Globus pallidus (tissue), 1 donor: ENCODE results near the gene OXNAD1.

Experiments used
- DNase-seq: peaks from one replicate; pipeline ENCODE4 v3.0.0-alpha.2; 2015; ENCODE audit warnings: low spot score

Gene OXNAD1

DNA sequence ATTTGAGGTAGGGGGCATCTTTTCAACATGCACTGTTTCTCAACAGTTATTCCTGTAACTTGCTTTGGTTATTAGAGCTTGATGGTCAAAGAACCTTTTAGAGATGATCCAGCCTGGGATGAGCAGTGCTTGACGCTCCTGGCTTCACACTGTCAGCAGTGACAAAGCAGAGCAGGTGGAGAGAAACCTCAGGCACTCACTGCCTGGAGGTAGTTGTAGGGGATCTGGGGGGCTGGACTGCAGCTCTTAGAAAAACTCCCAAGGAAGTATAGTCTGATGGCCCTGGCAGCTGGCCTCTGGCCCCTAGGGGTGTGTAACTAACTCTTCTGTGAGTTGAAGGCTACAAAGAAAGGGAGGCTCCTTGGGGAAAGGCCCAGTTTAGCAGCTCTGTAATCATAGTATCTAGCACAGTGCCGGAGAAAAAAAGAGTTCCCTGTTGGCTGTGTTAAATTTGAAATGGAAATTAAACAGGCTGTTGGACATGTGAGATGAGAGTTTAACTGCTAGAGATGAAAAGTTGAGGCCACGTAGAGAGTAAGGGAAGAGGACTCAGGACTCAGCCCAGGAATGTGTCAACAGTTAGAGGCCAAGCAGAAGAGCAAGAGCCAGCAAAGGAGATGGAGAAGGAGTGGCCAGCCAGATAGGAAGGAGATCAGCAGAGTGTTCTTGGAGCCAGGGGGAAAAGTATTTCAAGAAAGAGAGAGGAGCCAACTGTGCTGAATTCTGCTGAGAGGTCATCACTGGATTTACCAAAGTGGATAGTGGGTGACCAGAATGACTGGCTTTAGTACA lies 14.2 kb downstream of the OXNAD1 start:
- no peak for DNase-seq

GRCh38 chr3:16280671-16281070 lies 15.7 kb downstream of the OXNAD1 start:
- DNase-seq: no peak

DNA sequence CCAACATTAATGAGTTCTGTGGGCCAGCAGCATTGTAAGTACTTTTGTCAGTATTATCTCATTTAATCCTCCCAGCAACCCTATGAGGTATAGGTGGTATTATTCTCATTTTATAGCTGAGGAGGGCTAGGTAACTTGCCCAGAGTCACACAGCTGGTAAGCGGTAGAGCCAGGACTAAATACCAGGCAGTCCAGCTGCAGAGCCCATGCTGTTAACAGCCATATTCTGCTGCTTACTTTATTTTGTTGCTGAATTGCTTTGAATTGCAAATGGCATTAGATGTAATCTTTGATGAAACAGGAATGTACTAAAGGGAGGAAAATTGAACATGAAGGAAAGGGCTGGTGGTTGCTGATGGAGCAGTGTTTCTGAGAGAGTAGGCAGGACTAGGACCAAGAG lies 19.6 kb downstream of the OXNAD1 start:
- no peak for DNase-seq

DNA sequence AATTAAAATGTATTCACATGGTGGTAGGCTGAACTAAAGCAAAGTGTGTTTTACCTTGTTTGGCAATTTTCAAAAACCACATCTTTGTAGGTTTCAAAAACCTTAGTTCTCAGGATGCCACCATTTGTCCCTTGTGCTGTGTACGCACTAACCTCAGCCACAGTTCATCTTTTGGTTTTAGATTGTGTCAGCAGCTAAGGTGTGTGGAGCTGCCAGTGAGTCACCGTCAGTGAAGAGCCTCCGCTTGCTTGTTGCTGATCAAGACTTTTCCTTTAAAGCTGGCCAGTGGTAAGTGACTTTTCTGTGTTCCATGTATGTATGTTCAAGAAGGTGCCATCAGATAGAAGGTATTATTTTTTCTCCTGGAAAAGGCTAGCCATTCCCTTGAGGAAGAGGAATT lies 21.1 kb downstream of the OXNAD1 start:
- DNase-seq: no peak

DNA sequence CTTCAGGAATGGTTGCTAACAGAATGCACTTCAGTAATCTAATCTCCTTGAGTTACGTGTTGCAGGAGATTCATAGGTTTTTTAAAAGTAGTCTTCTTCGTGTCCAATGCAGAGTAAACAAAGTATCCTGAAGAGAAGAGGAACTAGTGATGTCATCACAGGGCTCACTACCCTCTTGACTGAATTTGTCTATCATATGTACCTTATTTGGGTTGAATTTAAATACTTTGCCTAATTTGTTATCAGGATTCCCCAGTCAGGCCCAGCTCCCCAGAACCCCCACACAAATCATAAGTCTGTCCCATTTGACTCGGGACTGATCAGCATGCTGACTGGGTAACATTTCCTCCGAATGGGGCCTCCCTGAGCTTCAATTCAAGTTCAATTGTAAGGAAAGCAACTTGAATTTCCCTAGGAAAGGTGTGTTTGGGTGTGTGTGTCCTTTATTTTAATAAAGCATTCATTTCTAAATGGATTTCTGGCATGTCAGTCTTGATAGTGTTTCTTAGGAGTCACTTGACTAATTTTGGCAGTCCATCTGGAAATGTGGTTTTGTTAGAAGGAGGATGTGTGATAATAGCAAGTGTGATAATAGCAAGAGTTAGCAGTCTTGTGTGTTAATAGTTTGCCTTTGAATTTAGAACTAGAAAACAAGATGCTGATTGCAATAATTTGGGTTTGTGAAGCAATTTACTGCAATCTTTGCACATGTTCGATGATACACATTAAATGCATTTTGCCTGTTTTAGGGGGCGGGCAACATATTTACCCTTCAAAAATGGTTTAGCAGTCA lies 21.9 kb downstream of the OXNAD1 start:
- no peak for DNase-seq

DNA sequence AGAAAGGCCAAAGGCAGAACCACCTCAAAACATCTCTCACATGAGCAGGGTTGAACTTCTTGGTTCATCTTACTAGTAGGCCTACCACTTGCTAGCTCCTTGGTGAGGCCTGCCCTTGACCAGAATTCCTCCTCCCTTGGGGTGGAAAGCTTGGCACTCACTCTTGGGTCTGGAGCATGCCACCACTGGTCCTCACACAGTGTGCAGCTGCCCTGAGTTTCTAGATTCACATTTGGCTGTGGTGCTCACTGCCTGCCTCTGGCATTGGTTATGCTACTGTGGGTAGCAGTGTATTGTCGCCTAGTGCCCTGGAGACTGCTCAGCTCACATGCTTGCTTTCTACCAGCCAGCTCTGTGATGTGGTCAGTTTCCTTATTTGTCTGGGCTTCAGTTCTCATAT lies 23.7 kb downstream of the OXNAD1 start:
- DNase-seq: no peak

DNA sequence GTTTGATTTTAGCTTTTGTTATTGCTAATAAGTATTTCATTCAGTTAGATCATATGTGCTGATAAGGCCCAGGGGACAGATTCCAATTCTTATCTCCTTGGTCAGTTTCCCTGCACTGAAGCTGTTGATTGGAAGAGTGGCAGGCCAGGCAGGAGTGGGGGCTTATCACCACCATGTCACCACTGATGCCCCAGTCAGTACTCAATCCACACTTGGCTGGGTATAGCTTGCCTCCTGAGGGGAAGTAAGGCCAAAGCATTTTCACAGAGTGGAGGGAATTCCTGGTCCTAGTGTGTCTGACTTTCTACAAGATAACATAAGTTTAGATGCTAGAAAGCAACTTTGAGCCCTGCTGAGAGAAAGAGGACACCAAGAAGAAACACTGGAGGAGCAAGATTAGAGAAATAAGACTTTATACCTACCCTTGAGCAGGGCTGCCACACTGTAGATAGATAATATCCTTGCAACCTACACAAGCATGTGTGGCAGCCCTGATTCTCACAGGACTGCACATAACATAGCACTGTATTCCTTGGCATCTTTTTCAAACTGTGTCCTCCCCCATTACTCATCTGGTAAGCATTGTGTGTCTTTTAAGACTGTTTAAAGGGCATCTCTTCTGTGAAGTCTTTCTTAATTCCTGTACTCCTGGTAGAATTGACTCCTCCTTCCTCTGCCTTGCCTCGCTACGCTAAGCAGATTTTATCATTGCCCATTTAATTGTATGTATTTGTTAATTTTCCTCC lies 24.3 kb downstream of the OXNAD1 start:
- no peak for DNase-seq

- peak; percentile 47 for DNase-seq
Observed at GRCh38 chr3:16290007-16290826, 25.2 kb downstream of the OXNAD1 start.

GRCh38 chr3:16290827-16291196 lies 25.8 kb downstream of the OXNAD1 start:
- DNase-seq: no peak

DNA sequence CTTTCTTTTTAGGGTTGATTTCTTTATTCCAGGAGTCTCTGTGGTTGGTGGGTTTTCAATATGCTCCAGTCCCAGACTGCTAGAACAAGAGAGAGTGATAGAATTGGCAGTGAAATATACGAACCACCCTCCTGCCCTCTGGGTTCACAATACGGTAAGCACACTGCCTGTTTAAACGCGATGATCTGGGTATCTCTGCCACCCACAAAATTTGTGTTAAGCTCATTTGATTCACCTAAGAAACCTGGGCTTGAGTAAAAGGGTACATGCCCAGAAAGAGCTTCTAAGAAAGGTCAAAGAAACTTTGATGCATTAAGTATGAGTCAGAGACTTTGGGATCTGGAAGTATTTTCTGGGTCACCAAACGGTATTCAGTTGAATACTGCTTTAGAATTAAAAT lies 29.8 kb downstream of the OXNAD1 start:
- no peak for DNase-seq

- no peak for DNase-seq
Observed at GRCh38 chr3:16295298-16295890, 30.4 kb downstream of the OXNAD1 start.

DNA sequence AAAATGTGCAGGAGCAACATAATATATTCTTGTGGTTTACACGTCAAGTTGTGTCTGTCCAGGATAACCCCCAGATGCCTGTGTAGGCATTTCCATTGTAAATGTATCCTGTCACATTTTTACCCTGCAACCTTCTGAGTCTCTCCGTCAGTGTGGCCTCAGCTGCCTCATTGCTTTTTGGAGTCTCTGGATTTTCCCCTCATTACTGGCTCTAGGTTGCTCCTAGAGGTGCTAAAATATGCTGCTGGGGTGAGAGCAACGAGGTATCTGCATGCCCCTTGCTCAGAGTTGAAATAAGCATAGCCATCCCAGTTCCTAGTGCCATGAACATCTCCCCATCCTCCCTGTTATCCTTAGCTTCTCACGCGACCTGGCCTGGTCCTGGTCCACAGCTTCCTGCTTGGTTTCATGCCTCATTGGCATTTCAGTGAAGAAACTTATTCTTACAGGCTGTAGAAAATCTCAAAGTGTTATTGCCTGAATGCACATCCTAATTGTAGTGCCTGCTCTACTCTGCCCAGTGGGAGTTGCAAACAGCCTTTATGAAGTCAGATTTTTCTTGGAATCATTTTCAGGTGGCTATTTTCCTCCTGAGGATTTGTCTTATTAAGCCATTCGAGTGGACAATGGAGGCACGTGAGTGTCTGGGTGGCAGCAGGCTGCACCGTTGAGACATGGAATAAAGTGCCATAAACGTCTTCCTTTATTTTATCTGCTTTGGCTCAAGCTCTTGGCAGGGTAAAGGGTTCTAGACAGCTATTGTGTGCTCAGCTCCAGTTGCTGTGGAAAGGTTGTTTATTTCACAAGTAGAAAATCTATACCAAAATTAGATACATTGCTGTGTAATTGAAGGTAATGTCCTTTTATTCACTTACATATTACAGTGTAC lies 33.2 kb downstream of the OXNAD1 start:
- no peak for DNase-seq

GRCh38 chr3:16298891-16299290 lies 33.9 kb downstream of the OXNAD1 start:
- no peak for DNase-seq

GRCh38 chr3:16299746-16300145 lies 34.7 kb downstream of the OXNAD1 start:
- DNase-seq: no peak

DNA sequence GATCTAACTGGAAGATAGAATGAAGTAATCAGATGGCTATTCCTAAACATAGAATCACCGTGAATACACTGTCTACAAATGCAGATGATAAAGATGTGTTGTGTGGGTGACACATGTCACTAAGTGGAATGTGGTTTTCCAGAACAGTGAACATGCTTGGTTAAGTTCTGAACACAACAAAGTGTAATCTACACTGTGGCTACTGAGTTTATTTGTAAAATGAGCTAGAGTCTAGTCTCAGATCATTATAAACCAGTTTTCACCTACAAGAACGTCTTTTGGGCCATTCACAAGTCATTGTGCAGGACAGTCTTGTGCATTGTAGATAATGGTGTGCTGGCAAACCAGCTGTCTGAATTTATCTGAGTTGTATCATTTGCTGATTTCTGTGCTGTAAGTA lies 35.3 kb downstream of the OXNAD1 start:
- no peak for DNase-seq

GRCh38 chr3:16300881-16301359 lies 35.9 kb downstream of the OXNAD1 start:
- DNase-seq: no peak

- no peak for DNase-seq
Observed at GRCh38 chr3:16301507-16301906, 36.5 kb downstream of the OXNAD1 start.

DNA sequence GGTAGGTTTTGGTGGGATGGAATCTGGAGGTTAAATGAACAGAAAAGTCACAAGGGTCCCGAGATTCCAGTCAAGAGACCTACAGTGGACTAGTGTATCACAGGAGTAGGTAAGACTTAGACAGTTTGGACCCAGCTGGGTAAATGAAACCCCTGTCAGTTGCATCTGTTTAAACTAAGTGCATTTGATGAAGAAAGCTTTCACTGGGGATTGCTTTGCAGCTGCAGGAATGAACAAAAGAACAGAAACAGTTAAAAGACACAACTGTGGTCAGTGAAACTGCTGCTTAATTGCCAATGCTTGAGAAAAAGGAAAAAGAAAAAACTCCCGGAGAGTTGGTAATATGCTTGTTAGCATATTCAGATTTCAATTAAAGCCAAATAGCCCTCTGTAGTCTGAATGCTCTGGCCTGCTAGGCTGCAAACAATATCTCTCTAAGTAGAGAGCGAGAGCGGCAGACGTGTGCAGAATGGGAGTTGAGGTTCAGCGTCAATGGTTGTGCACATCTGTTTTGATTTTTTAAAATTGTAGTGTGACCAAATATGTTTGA lies 37.1 kb downstream of the OXNAD1 start:
- peak; percentile 29 for DNase-seq

DNA sequence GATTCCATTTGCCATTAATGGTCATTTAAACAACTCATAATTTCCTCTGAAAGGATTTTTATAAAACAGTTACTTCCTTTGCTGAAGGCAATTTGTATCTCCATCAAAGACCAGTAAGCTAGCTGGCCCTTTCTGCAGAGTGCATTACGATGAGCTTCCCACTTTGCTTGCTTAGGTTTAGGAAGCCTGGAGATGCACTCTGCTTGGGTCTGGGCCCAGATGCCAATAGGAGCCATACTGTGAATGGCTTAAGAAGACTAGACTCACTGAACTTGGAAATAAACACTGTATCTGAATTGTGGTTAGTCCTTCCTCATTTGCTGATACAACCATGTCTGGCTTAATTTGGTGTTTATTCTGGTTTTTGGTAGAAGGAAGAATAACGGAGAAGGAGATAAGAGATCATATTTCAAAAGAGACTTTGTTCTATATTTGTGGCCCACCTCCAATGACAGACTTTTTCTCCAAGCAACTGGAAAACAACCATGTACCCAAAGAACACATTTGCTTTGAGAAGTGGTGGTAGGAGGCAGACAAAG lies 38.1 kb downstream of the OXNAD1 start:
- DNase-seq: no peak
